HG02642 (cell line): Measurements from ENCODE around the gene TUT1.
"Not testable (repeated sequence)": the region's sequence is repeated elsewhere in the genome, so short reads cannot be mapped to it uniquely, and the experiment has no call there.

Source experiments
- ATAC-seq: cut with Tn5 transposase; IDR thresholded peaks from one replicate; pipeline ENCODE4 v1.9.1; 2021; ENCODE audit warnings: mild to moderate bottlenecking; ENCODE audit not compliant: unreplicated experiment, poor library complexity

Gene TUT1

DNA sequence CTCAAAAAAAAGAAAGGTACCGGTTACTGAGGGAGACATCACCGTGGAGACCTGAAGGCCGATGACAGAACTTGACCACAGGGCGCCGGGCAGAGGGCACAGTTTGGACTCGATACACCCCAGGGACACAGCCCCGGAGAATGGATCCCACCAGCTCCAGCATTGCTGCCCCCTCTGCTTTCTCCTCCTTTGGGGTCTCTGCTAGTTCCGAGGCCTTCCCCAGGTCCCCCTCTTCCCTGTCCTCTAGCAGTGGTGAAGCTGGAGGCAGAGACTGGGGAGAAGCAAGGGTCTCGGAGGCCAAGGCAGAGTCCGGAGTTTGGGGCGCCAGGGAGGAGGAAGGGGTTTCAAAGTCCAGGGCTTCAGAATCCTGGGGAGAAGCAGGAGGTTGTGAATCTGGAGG is 12.8 kb downstream of the TUT1 start:
- ATAC-seq: no peak

DNA sequence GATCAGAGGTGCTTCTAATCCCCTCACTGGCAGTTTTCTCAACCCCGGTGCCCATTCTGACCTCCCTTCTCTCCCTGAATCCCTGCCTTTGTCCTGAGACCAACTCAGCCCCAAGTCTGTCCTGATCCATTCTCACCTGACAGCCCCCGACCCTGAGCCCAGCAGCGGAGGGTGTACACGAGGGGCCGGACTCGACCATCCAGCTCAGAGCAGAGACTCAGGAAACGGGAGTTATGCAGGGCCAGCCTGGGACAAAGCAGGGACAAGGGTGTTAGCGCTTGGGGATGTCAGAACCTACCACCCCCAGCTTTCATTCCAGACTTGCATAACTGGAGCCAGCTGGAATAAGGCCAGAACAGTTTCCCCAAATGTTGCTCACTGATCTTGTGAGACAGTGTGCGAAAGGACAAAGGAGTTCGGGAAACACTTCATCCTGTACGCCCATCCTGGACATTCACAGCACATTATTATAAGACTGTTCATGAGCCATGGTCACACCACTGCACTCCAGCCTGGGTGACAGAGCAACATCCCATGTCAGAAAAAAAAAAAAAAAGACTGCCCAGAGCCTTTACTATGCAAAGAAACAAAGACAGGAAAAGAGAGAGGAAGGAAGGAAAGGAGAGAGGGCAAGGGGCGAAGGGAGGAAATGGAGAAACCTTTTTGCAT is 14.1 kb downstream of the TUT1 start:
- no peak for ATAC-seq

DNA sequence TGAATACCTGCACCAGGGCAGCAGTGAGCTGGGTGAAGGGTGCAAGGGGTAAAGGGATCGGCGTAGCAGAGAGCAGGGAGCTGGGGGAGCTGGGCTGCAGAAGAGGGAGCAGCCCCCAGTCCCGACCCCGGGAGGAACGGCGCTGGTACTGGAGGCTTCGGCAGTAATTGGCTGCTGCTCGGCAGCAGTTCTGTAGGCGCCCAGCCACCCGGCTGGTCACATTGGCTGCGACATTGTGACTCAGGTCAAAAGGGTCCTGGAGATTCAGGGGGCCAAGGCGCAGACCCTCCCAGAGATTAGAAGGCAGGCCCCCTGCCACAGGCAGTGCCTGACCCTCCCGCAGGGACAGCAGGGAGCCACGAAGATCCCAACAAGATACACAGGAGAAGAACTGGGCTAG is 15.5 kb downstream of the TUT1 start:
- no peak for ATAC-seq

GRCh38 chr11:62575156-62575555 is 16.2 kb downstream of the TUT1 start:
- no peak for ATAC-seq

GRCh38 chr11:62574363-62575071 is 16.8 kb downstream of the TUT1 start:
- peak; percentile 14 for ATAC-seq

GRCh38 chr11:62573592-62574362 is 17.5 kb downstream of the TUT1 start, which contains the start of gene EEF1G:
Gene EEF1G, minus strand, starts transcription at chr11:62573891. Its CDS starts 49 bp downstream, at chr11:62573842.
- peak; percentile 92 for ATAC-seq

DNA sequence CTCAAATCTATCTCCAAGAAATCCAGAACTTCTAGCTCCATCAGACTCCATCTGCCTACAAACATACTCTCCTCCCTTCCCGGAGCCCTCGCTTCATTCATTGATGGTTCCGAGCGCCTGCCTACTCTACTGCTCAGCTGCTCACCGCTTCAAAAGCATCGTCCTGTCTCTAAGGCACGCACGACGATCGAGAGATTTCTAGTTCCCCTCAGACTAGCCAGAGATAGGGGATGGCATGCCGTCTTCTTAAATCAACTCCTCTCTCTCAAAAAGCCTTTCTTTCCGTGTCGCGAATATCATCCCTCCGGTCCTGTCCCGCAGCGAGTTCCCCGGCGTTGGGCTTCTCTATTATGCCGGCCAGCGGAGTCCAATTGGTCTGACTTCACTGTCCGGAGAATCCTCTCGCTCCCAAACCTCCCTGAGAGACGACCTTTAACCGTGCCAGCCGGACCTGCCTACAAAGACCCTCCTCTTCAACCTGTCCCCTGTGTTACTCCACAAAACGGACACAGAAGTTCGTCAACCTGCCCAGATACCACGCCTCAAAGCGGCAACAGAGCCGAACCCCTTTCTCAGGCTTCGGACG is 18.2 kb downstream of the TUT1 start:
- ATAC-seq: peak; percentile 0

- ATAC-seq: no peak
These were observed 18.9 kb downstream of the TUT1 start for GRCh38 chr11:62572431-62572830.

DNA sequence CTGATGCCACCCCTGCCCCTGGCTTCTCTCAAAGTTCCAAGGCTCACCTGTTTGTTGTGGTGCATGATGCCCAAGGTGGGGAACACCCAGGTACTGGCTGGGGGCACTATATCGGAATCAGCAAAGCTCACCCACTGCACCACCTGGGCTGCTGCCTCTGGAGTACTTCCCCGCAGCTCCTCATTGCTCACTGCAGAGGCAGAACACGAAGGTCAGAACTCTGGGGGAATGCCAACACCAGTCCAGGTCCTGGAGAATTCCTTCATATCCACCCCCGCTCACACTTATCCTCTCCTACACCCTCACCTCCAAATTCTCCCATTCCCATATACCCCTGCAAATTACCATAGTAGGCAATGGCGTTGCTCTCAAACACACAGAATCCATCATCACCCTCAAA is 19.8 kb downstream of the TUT1 start:
- ATAC-seq: not testable (repeated sequence)

GRCh38 chr11:62570903-62571302 is 20.4 kb downstream of the TUT1 start:
- not testable (repeated sequence) for ATAC-seq

- no peak for ATAC-seq
These were observed 21.7 kb downstream of the TUT1 start for GRCh38 chr11:62569611-62570010.

- no peak for ATAC-seq
These were observed 24.2 kb downstream of the TUT1 start for GRCh38 chr11:62567018-62567633.

GRCh38 chr11:62566247-62566646 is 25.1 kb downstream of the TUT1 start:
- no peak for ATAC-seq

- ATAC-seq: no peak
These were observed 26.1 kb downstream of the TUT1 start for GRCh38 chr11:62565100-62565802.

DNA sequence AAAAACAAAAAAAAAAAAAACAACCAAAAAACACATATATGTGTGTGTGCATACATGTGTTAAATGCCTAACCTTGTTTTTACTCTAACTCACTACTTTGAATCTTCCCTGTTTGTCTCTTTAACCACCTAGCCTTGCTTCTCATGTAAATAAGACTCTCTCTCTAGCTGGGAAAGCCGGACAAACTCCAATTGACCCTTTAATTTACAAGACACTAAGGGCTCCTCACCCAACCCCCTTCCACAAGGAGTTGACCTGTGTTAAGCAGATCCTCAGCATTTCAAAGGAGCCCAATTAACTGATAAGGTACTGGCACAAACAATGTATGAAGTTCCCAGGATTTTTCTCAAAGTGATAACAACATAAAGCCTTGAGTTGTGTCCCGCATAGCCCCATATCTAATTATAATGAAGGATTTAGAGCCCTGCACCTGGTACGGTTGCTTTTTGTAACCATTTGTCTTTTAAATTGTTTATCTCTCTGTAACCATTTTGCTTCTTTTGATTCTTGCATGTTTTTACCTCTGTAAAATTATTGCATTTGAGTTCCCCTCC is 29.6 kb downstream of the TUT1 start:
- ATAC-seq: not testable (repeated sequence)

DNA sequence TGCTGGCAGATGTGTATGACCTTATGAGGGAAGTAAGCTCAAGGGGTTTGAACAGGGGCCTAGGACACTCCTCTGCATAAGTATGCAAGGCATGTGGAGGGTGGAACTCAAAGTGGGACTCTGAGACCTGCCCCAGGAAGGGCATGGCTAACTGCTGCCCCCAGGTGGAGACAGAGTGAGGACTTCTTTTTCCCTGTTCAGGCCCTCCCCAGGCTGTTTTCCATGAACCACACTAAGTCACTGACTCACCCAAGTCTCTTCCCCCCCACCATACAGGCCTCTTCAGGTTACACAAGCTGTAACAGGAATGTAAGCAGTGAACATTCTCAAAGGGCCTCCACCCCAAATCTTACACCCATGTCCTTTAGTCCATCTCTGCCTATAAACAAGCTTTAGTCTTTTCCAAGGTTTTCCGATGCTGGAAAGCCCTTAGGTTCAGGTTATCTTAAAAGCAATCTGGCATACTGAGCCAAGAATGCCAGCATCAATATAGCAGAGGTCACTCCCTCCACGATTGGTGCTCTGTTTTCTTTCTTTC is 30.7 kb downstream of the TUT1 start:
- ATAC-seq: peak; percentile 27

- not testable (repeated sequence) for ATAC-seq
These were observed 31.7 kb downstream of the TUT1 start for GRCh38 chr11:62559626-62560025.

DNA sequence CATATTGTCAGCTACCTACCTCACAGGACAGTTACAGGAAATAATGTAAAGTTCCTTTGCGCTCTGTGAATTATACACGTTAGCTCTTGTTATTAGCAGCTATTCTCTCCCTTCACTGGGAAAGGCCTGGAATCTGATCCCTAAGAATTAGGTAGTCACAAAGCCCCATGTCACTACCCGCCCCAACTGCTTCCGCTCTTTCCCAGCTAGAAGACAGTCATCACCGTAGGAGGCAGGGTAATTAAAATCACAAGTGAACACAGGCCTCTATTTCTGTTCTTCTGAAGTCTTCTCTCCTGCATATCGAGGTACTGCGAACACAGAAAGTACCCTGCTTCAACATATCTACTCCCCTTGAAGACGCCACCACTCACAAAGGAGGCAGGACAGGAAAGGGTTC is 32.1 kb downstream of the TUT1 start:
- no peak for ATAC-seq

GRCh38 chr11:62558669-62559068 is 32.7 kb downstream of the TUT1 start:
- ATAC-seq: no peak
